Testis (tissue), 3 donors: Measurements from ENCODE around the gene PRR3. TPM values are rescaled to one million over a fixed set of nuclear protein-coding genes. Genes with fewer than 3 reads are reported as not detected.
A peak's percentile ranks its signal among the peaks of the same experiment; 100 is the strongest.

Experiments used
- DNase-seq: peaks from one replicate; pipeline ENCODE4 v3.0.0-alpha.2; 2019
- H3K27ac ChIP-seq, 2 donors: fragments of 200-600 bp; sonication (generic); one replicate each; pipeline ENCODE4 v1.5.1; 2019
- H3K27me3 ChIP-seq: fragments of 200-600 bp; sonication (generic); one replicate; pipeline ENCODE4 v1.5.1; 2019
- H3K36me3 ChIP-seq: fragments of 200-600 bp; sonication (generic); one replicate; pipeline ENCODE4 v1.5.1; 2017; ENCODE audit warnings: low read depth; ENCODE audit errors: missing control alignments
- H3K4me1 ChIP-seq: fragments of 200-600 bp; sonication (generic); one replicate; pipeline ENCODE4 v1.5.1; 2019
- H3K4me3 ChIP-seq, 2 donors: fragments of 200-600 bp; sonication (generic); one replicate each; pipeline ENCODE4 v1.5.1; 2017 to 2019
- H3K9me3 ChIP-seq: fragments of 200-600 bp; sonication (generic); one replicate; pipeline ENCODE4 v1.5.1; 2017
- POLR2A ChIP-seq: fragments of 450-650 bp; IDR thresholded peaks from one replicate; pipeline ENCODE4 v1.6.1; 2017; ENCODE audit warnings: antibody characterized with exemption, mild to moderate bottlenecking, moderate library complexity
- WGBS, 2 donors: methylation state at CpG; one replicate each; pipeline ENCODE4 v1.1.5; 2018; 5-methylcytosine and 5-hydroxymethylcytosine counted together
- intact Hi-C: fragments of 100-400 bp; cut with DNase I; formaldehyde crosslinking; loops from one replicate; pipeline ENCODE4 v1.15.1; 2023; ENCODE audit warnings: low total_unique reads
- polyA plus RNA-seq: library from polyadenylated mRNA; stranded (reverse); fragments of 350-450 nt; fragmentation: Illumina TruSeq; extraction: RNeasy Lipid Tissue Mini Kit (QIAGEN cat#74804); gene quantifications from one replicate; pipeline ENCODE4 v1.2.3, GENCODE V29; 2014; ENCODE audit warnings: low read depth, low replicate concordance; ENCODE audit not compliant: insufficient read depth
- total RNA-seq, 2 donors: library from RNA; depleted of rRNA; stranded (reverse); fragments of >200 nt; gene quantifications; one replicate each; pipeline ENCODE4 v1.2.3, GENCODE V29; 2016
- TF ChIP-seq, protein P1 (sequence below), 3 experiments: fragments of 450-650 bp in 2 of 3; fragments of 200-600 bp in 1 of 3; sonication (generic) in 1 of 3; IDR thresholded peaks; one replicate each; pipeline ENCODE4 v1.5.1; 2016 to 2019; ENCODE audit warnings: antibody characterized with exemption in 3 of 3, mild to moderate bottlenecking in 2 of 3, moderate library complexity in 1 of 3

PRR3 gene
- total and polyA plus RNA-seq, 3 donors from 2014 or later, result 11.0 to 22.9 (median 11.2) TPM

DNA sequence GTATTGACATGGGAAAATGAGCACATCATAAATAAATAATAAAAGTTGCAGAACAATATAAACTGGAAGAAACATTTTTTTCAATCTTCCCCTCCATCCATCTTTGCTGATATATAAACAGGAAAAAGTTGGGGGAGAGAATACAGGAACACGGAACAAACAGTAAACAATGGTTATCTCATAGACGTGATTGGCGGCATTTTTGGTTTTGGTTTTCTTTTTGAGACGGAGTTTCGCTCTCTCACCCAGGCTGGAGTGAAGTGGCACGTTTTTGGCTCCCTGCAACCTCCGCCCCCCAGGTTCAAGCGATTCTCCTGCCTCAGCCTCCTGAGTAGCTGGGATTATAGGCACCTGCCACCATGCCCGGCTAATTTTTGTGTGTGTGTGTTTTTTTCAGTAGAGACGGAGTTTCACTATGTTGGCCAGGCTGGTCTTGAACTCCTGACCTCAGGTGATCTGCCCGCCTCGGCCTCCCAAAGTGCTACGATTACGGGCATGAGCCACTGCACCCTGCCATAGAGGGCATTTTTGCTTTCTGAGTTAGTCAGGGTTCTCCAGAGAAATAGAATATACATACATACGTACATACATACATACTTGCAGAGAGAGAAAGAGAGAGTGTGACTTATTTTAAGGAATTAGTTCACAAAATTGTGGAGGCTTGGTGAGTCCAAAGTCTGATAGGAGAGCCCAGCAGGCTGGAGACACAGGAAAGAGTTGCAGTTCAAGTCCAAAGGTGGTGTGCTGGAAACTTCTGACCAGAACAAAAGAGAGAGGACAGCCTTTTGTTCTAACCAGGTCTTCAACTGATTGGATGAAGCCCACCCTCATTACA lies 23.4 kb upstream of the PRR3 start:
- Histone ChIP-seq H3K36me3 (no peaks in the 10 kb centered on the region), H3K9me3 (no peaks in the 10 kb centered on the region), H3K4me1 (no peaks in the 10 kb centered on the region), H3K27ac (no peak overlapping the region), H3K27me3 (no peaks in the 10 kb centered on the region), H3K4me3 (no peak overlapping the region)
- 79 to 83% methylated on average over 15 of the region's 15 CpGs for WGBS, 2 donors
- TF ChIP-seq, protein P1, sequence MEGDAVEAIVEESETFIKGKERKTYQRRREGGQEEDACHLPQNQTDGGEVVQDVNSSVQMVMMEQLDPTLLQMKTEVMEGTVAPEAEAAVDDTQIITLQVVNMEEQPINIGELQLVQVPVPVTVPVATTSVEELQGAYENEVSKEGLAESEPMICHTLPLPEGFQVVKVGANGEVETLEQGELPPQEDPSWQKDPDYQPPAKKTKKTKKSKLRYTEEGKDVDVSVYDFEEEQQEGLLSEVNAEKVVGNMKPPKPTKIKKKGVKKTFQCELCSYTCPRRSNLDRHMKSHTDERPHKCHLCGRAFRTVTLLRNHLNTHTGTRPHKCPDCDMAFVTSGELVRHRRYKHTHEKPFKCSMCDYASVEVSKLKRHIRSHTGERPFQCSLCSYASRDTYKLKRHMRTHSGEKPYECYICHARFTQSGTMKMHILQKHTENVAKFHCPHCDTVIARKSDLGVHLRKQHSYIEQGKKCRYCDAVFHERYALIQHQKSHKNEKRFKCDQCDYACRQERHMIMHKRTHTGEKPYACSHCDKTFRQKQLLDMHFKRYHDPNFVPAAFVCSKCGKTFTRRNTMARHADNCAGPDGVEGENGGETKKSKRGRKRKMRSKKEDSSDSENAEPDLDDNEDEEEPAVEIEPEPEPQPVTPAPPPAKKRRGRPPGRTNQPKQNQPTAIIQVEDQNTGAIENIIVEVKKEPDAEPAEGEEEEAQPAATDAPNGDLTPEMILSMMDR (IDR thresholded peaks at IDR 0.05), result no peak
- TF ChIP-seq POLR2A, result no peak
- no peak for DNase-seq
- intact Hi-C loops, result loop anchor here (5.0 kb wide), 1 partner anchor 46 kb away; the partner anchor contains the start of gene HLA-E

DNA sequence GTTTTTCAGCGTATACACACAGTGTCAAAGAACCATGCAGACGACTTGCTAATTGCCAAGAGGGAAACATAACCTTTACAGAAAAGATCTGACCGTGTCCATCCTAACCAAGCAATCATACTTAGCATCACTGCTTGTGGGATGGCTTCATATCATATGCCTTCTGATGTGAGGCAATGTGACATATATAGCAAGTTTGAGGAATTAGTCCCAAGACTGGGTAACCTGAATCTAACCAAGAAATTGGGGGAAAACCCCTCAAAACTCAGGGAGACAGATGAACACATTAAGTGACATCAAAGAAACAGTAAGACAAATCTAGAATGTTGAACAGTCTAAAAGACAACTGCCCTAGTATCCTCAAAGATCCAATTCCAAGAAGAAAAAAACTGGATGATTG lies 19.2 kb upstream of the PRR3 start:
- no peaks in the 10 kb centered on the region for H3K27me3 ChIP-seq
- no peaks in the 10 kb centered on the region for H3K36me3 ChIP-seq
- TF ChIP-seq, protein P1 (IDR thresholded peaks at IDR 0.05), result no peak
- TF ChIP-seq POLR2A, result no peak
- H3K27ac ChIP-seq, result no peak overlapping the region
- intact Hi-C loops, result no loop called here
- no peak overlapping the region for H3K4me3 ChIP-seq
- peaks cover 6% of the 10 kb centered on the region for H3K4me1 ChIP-seq
- DNase-seq, result no peak
- H3K9me3 ChIP-seq, result no peaks in the 10 kb centered on the region
- WGBS, 2 donors, result 87 to 88% methylated on average over 3 of the region's 3 CpGs

DNA sequence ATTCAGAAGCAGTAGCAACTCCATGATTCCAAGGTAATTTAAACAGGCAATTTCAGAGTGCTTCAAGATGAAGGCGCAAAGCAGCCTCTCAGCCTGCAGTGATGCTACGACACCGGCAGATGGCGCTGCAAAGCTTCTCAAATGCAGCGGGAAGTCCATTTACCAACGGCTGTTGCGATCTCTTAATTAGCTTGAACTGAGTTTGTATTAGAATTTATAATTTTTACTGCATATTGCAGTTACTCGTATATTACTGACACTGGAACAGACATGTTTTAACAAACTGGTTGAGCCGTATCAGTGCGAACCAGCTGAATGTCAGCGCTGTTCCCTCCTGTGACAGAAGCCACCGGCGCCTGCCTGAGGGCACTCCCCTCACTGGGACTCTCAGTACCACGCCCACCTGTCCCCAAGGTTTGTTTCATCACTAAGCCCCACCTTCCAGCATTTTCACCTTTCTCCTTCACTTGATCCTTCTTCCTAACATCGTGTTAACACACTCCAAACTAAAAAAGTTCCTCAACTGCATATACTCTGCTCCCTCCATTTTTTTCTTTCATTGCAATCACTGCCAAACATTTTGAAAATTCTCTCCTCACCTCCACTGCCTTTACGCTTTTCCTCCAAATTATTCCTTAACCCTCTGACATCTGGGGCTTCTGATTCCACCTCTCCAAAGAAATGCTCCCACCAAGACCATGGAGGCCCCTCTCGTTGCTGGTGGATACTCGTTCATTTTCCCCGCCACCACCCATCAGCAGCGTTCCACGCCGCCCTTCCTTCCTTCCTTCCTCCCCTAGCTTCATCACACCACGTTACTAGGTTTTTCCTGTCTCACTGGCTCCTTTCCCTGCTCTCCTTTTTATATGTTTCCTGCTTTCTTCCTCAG lies 15.3 kb upstream of the PRR3 start:
- 9 to 11% methylated on average over 23 of the region's 23 CpGs for whole genome bisulfite sequencing, 2 donors
- Histone ChIP-seq H3K4me3 (peak overlapping the region in 1 of 2 donors; percentile 4), H3K9me3 (no peaks in the 10 kb centered on the region), H3K36me3 (no peaks in the 10 kb centered on the region), H3K4me1 (peaks cover 6% of the 10 kb centered on the region), H3K27me3 (no peaks in the 10 kb centered on the region), H3K27ac (no peak overlapping the region)
- TF ChIP-seq, protein P1 (IDR thresholded peaks at IDR 0.05), result peak; percentile 87 to 95 (median 87)
- TF ChIP-seq POLR2A, result no peak
- DNase-seq, result peak; percentile 86
- intact Hi-C loops, result no loop called here

DNA sequence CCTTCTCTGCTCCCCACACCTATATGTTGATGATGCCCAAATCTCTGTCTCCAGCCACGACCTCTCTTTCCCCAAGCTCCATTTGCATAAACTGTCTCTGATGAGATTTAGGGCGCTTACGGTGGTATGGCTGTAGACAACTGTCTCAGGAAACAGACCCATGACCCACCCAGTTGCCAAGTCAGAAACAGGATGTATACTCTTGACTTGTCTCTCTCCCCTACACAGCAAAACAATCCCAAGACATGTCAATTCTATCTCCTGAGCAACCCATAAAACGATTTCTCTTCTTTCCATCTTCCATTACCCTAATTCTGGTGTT lies 14.7 kb upstream of the PRR3 start:
- Histone ChIP-seq H3K4me1 (peaks cover 6% of the 10 kb centered on the region), H3K27ac (no peak overlapping the region), H3K36me3 (no peaks in the 10 kb centered on the region), H3K9me3 (no peaks in the 10 kb centered on the region), H3K4me3 (no peak overlapping the region), H3K27me3 (no peaks in the 10 kb centered on the region)
- WGBS, 2 donors, result 20 to 27% methylated on average over 4 of the region's 4 CpGs
- no peak for TF ChIP-seq POLR2A
- TF ChIP-seq, protein P1 (IDR thresholded peaks at IDR 0.05), result no peak
- no peak for DNase-seq
- intact Hi-C loops, result no loop called here
